ENCODE data around the gene CRYZL1.

Gene CRYZL1

DNA sequence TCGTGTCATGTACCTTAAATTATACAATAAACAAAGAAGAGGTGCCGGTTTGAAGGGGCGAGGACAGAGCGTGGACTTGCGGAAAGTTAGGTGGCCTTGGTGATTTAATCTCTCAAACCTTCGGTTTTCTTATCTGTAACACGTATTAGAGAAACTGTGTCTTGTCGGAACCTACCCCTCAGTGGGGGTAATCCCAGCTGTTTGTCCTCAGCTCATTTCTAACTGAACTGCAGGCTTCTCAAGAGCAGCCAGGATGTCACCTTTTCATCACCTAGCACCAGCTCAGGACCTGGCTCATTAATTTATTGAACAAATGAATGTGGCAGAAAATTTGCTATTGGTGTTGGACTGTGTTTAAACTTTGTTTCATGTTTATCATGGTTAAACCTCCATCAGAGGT, 31.9 kb upstream of the CRYZL1 start (continued):
- TF ChIP-seq TSHZ2 (CRISPR knock-in tag; IDR thresholded peaks at IDR 0.05) (no peak), TCF4 (CRISPR knock-in tag; IDR thresholded peaks at IDR 0.05; ENCODE audit: borderline replicate concordance) (no peak), ARNTL (CRISPR knock-in tag; IDR thresholded peaks at IDR 0.05; ENCODE audit: borderline replicate concordance, low read depth) (no peak), CSDC2 (CRISPR knock-in tag; IDR thresholded peaks at IDR 0.05) (no peak), ZC3H10 (CRISPR knock-in tag; IDR thresholded peaks at IDR 0.05) (no peak), ISL1 (CRISPR knock-in tag; IDR thresholded peaks at IDR 0.05) (no peak), ZNF565 (CRISPR knock-in tag; conservative IDR thresholded peaks at IDR 0.05; ENCODE audit: low read depth) (no peak), ZFP3 (CRISPR knock-in tag; IDR thresholded peaks at IDR 0.05) (no peak), PPARA (CRISPR knock-in tag; IDR thresholded peaks at IDR 0.05; ENCODE audit: borderline replicate concordance) (no peak), ESRRG (CRISPR knock-in tag; IDR thresholded peaks at IDR 0.05) (no peak)
- TF ChIP-seq, protein P1, sequence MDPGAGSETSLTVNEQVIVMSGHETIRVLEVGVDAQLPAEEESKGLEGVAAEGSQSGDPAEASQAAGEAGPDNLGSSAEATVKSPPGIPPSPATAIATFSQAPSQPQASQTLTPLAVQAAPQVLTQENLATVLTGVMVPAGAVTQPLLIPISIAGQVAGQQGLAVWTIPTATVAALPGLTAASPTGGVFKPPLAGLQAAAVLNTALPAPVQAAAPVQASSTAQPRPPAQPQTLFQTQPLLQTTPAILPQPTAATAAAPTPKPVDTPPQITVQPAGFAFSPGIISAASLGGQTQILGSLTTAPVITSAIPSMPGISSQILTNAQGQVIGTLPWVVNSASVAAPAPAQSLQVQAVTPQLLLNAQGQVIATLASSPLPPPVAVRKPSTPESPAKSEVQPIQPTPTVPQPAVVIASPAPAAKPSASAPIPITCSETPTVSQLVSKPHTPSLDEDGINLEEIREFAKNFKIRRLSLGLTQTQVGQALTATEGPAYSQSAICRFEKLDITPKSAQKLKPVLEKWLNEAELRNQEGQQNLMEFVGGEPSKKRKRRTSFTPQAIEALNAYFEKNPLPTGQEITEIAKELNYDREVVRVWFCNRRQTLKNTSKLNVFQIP (CRISPR knock-in tag; IDR thresholded peaks at IDR 0.05; ENCODE audit: borderline replicate concordance, low read depth): no peak

GRCh38 chr21:33670076-33670978, 28.8 kb upstream of the CRYZL1 start:
- no peak for ATAC-seq
- TF ChIP-seq, protein P1 (CRISPR knock-in tag; IDR thresholded peaks at IDR 0.05; ENCODE audit: borderline replicate concordance, low read depth): no peak
- TF ChIP-seq TCF4 (CRISPR knock-in tag; IDR thresholded peaks at IDR 0.05; ENCODE audit: borderline replicate concordance) (no peak), ZNF70 (CRISPR knock-in tag; IDR thresholded peaks at IDR 0.05) (no peak), SNAI2 (CRISPR knock-in tag; IDR thresholded peaks at IDR 0.05) (no peak), GLIS3 (CRISPR knock-in tag; IDR thresholded peaks at IDR 0.05) (no peak), ARNTL (CRISPR knock-in tag; IDR thresholded peaks at IDR 0.05; ENCODE audit: borderline replicate concordance, low read depth) (no peak), ZFP30 (CRISPR knock-in tag; IDR thresholded peaks at IDR 0.05) (no peak), ZC3H10 (CRISPR knock-in tag; IDR thresholded peaks at IDR 0.05) (no peak), ISL1 (CRISPR knock-in tag; IDR thresholded peaks at IDR 0.05) (no peak), ZNF8 (CRISPR knock-in tag; IDR thresholded peaks at IDR 0.05) (no peak), BACH2 (CRISPR knock-in tag; IDR thresholded peaks at IDR 0.05; ENCODE audit: borderline replicate concordance) (no peak), ESRRG (CRISPR knock-in tag; IDR thresholded peaks at IDR 0.05) (no peak), CSDC2 (CRISPR knock-in tag; IDR thresholded peaks at IDR 0.05) (no peak)
- TF ChIP-seq, protein P2, sequence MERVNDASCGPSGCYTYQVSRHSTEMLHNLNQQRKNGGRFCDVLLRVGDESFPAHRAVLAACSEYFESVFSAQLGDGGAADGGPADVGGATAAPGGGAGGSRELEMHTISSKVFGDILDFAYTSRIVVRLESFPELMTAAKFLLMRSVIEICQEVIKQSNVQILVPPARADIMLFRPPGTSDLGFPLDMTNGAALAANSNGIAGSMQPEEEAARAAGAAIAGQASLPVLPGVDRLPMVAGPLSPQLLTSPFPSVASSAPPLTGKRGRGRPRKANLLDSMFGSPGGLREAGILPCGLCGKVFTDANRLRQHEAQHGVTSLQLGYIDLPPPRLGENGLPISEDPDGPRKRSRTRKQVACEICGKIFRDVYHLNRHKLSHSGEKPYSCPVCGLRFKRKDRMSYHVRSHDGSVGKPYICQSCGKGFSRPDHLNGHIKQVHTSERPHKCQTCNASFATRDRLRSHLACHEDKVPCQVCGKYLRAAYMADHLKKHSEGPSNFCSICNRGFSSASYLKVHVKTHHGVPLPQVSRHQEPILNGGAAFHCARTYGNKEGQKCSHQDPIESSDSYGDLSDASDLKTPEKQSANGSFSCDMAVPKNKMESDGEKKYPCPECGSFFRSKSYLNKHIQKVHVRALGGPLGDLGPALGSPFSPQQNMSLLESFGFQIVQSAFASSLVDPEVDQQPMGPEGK (CRISPR knock-in tag; IDR thresholded peaks at IDR 0.05; ENCODE audit: borderline replicate concordance): no peak

- no peak for TF ChIP-seq RARB (CRISPR knock-in tag; IDR thresholded peaks at IDR 0.05)
- no peak for TF ChIP-seq GLIS3 (CRISPR knock-in tag; IDR thresholded peaks at IDR 0.05)
- TF ChIP-seq, protein P3, sequence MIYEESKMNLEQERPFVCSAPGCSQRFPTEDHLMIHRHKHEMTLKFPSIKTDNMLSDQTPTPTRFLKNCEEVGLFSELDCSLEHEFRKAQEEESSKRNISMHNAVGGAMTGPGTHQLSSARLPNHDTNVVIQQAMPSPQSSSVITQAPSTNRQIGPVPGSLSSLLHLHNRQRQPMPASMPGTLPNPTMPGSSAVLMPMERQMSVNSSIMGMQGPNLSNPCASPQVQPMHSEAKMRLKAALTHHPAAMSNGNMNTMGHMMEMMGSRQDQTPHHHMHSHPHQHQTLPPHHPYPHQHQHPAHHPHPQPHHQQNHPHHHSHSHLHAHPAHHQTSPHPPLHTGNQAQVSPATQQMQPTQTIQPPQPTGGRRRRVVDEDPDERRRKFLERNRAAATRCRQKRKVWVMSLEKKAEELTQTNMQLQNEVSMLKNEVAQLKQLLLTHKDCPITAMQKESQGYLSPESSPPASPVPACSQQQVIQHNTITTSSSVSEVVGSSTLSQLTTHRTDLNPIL (CRISPR knock-in tag; IDR thresholded peaks at IDR 0.05; ENCODE audit: low read depth): no peak
- no peak for TF ChIP-seq ZFP30 (CRISPR knock-in tag; IDR thresholded peaks at IDR 0.05)
- TF ChIP-seq OSR1 (CRISPR knock-in tag; IDR thresholded peaks at IDR 0.05): no peak
- no peak for TF ChIP-seq TCF4 (CRISPR knock-in tag; IDR thresholded peaks at IDR 0.05; ENCODE audit: borderline replicate concordance)
- TF ChIP-seq CSDC2 (CRISPR knock-in tag; IDR thresholded peaks at IDR 0.05): no peak
- no peak for TF ChIP-seq TOX (CRISPR knock-in tag; IDR thresholded peaks at IDR 0.05; ENCODE audit: borderline replicate concordance)
- no peak for TF ChIP-seq SNAI2 (CRISPR knock-in tag; IDR thresholded peaks at IDR 0.05)
- no peak for TF ChIP-seq PPARA (CRISPR knock-in tag; IDR thresholded peaks at IDR 0.05; ENCODE audit: borderline replicate concordance)
- TF ChIP-seq ZNF8 (CRISPR knock-in tag; IDR thresholded peaks at IDR 0.05): no peak
- TF ChIP-seq BACH2 (CRISPR knock-in tag; IDR thresholded peaks at IDR 0.05; ENCODE audit: borderline replicate concordance): no peak
- no peak for TF ChIP-seq ZFP3 (CRISPR knock-in tag; IDR thresholded peaks at IDR 0.05)
- no peak for TF ChIP-seq ESRRG (CRISPR knock-in tag; IDR thresholded peaks at IDR 0.05)
These were observed 27.1 kb upstream of the CRYZL1 start for GRCh38 chr21:33668620-33669019.

More at GRCh38 chr21:33668620-33669019, 27.1 kb upstream of the CRYZL1 start:
- ATAC-seq: no peak
